NCI-H524 (cell line): Measurements from ENCODE around the gene ZNF112.
A peak's percentile ranks its signal among the peaks of the same experiment; 100 is the strongest.
"Not testable (repeated sequence)": the region's sequence is repeated elsewhere in the genome, so short reads cannot be mapped to it uniquely, and the experiment has no call there.

Experiments used
- DNase-seq, 2 experiments: peaks; one replicate each; lab custom pipeline; 2025; lab: John Stamatoyannopoulos, UW

The ZNF112 gene

GRCh38 chr19:44356383-44357111 lies at the start of gene ZNF112:
Gene ZNF112, minus strand, starts transcription at chr19:44356680. Its CDS starts 16,141 bp downstream, at chr19:44340539.
- peak; percentile 90 to 95 for DNase-seq

GRCh38 chr19:44401139-44402115 lies 44.9 kb upstream of the ZNF112 start, which contains the start of gene ZNF285:
Gene ZNF285, minus strand, starts transcription at chr19:44401608. Its CDS starts 4,395 bp downstream, at chr19:44397213.
- no peak for DNase-seq

- DNase-seq = not testable (repeated sequence)
Observed at GRCh38 chr19:44389268-44389667, 32.8 kb upstream of the ZNF112 start.

- DNase-seq = no peak
Observed at GRCh38 chr19:44374789-44375188, 18.3 kb upstream of the ZNF112 start.

- DNase-seq = no peak
Observed at GRCh38 chr19:44371815-44372480, 15.5 kb upstream of the ZNF112 start.

GRCh38 chr19:44367024-44367423 lies 10.5 kb upstream of the ZNF112 start:
- DNase-seq = no peak

GRCh38 chr19:44346556-44346955 lies 9.9 kb downstream of the ZNF112 start:
- DNase-seq = no peak

GRCh38 chr19:44345959-44346358 lies 10.5 kb downstream of the ZNF112 start:
- no peak for DNase-seq

GRCh38 chr19:44344255-44344654 lies 12.2 kb downstream of the ZNF112 start:
- DNase-seq = no peak

GRCh38 chr19:44341794-44342193 lies 14.7 kb downstream of the ZNF112 start:
- no peak for DNase-seq

- not testable (repeated sequence) for DNase-seq
Observed at GRCh38 chr19:44334639-44335038, 21.8 kb downstream of the ZNF112 start.

- DNase-seq = no peak
Observed at GRCh38 chr19:44332145-44332544, 24.3 kb downstream of the ZNF112 start.

- no peak for DNase-seq
Observed at GRCh38 chr19:44315883-44316282, 40.6 kb downstream of the ZNF112 start.

- DNase-seq = no peak
Observed at GRCh38 chr19:44313231-44313630, 43.2 kb downstream of the ZNF112 start.

GRCh38 chr19:44308011-44308410 lies 48.5 kb downstream of the ZNF112 start:
- no peak for DNase-seq

GRCh38 chr19:44306283-44306682 lies 50.2 kb downstream of the ZNF112 start:
- DNase-seq = no peak

- no peak for DNase-seq
Observed at GRCh38 chr19:44305457-44305856, 51.0 kb downstream of the ZNF112 start.

GRCh38 chr19:44304659-44305193 lies 51.8 kb downstream of the ZNF112 start, which contains the start of gene ZNF235:
Gene ZNF235, minus strand, starts transcription at chr19:44305025. Its CDS starts 1,621 bp downstream, at chr19:44303404.
- DNase-seq = peak; percentile 86 to 90

GRCh38 chr19:44303976-44304568 lies 52.4 kb downstream of the ZNF112 start:
- DNase-seq = no peak

- no peak for DNase-seq
Observed at GRCh38 chr19:44303320-44303719, 53.2 kb downstream of the ZNF112 start.

- DNase-seq = no peak
Observed at GRCh38 chr19:44284968-44285367, 71.5 kb downstream of the ZNF112 start.
